Upper lobe of left lung (tissue), 4 donors: ENCODE results near the gene LAYN.

Experiments used
- CTCF ChIP-seq, 6 experiments: fragments of 450-650 bp in 4 of 6; fragments of 200-600 bp in 2 of 6; sonication (generic) in 2 of 6; IDR thresholded peaks; one replicate each; pipeline ENCODE4 v1.5.1; 2016 to 2019; ENCODE audit warnings: antibody characterized with exemption in 6 of 6
- POLR2AphosphoS5 ChIP-seq, 2 donors: sonication (generic); formaldehyde crosslinking; IDR thresholded peaks; one replicate each; pipeline ENCODE4 v1.5.1; 2017; ENCODE audit warnings: antibody characterized with exemption in 2 of 2

- TF ChIP-seq CTCF (IDR thresholded peaks at IDR 0.05) (no peak), POLR2AphosphoS5 (IDR thresholded peaks at IDR 0.05) (no peak)
Observed at GRCh38 chr11:111569476-111569875, 29.0 kb downstream of the LAYN start.
